Heart left ventricle (tissue), 16 donors: Measurements from ENCODE around the gene USHBP1. TPM values are rescaled to one million over a fixed set of nuclear protein-coding genes. Genes with fewer than 3 reads are reported as not detected.

ENCODE experiments used
- ATAC-seq, 4 donors: fragments of 200-7000 bp; cut with Tn5 transposase; one replicate each; pipeline ENCODE4 v1.9.1; 2020 to 2022; ENCODE audit warnings: moderate library complexity in 4 of 4, mild to moderate bottlenecking in 3 of 4, moderate number of reproducible peaks in 1 of 4
- DNase-seq, 5 donors: peaks; one replicate each; pipeline ENCODE4 v3.0.0-alpha.2; 2020
- H3K27ac ChIP-seq, 12 donors: fragments of 200-600 bp; sonication (generic) in 4 of 12; one replicate each; pipeline versions ENCODE4 v1.5.0 to v1.8.0; 2016 to 2022; ENCODE audit warnings: mild to moderate bottlenecking in 2 of 12
- H3K27me3 ChIP-seq, 9 donors: fragments of 200-600 bp; sonication (generic) in 2 of 9; one replicate each; pipeline versions ENCODE4 v1.5.1 to v1.8.0; 2016 to 2022; ENCODE audit warnings: mild to moderate bottlenecking in 3 of 9
- H3K36me3 ChIP-seq, 9 donors: fragments of 200-600 bp; sonication (generic) in 2 of 9; one replicate each; pipeline versions ENCODE4 v1.5.0 to v1.8.0; 2018 to 2022; ENCODE audit warnings: mild to moderate bottlenecking in 2 of 9
- H3K4me1 ChIP-seq, 12 donors: fragments of 200-600 bp; sonication (generic) in 4 of 12; one replicate each; pipeline versions ENCODE4 v1.5.0 to v1.8.0; 2016 to 2022; ENCODE audit warnings: mild to moderate bottlenecking in 3 of 12
- H3K4me3 ChIP-seq, 12 donors: fragments of 200-600 bp; sonication (generic) in 4 of 12; one replicate each; pipeline versions ENCODE4 v1.5.0 to v1.8.0; 2017 to 2022; ENCODE audit warnings: mild to moderate bottlenecking in 9 of 12, moderate library complexity in 4 of 12
- H3K9me3 ChIP-seq, 12 donors: fragments of 200-600 bp; sonication (generic) in 4 of 12; one replicate each; pipeline versions ENCODE4 v1.5.0 to v1.8.0; 2016 to 2022; ENCODE audit warnings: mild to moderate bottlenecking in 1 of 12
- POLR2A ChIP-seq, 2 donors: fragments of 450-650 bp; IDR thresholded peaks; one replicate each; pipeline ENCODE4 v1.6.1; 2017; ENCODE audit warnings: antibody characterized with exemption in 2 of 2, mild to moderate bottlenecking in 2 of 2, moderate library complexity in 2 of 2
- WGBS, 4 donors: extraction: QIAGEN DNeasy Blood & Tissue Kit in 2 of 4; methylation state at CpG; one replicate each; pipeline versions ENCODE4 v1.1.5 to v1.1.7; 2013 to 2018; 5-methylcytosine and 5-hydroxymethylcytosine counted together
- intact Hi-C, 10 donors: fragments of 100-400 bp; cut with DNase I; formaldehyde crosslinking; loops; one replicate each; pipeline versions ENCODE4 v1.11.1 to v1.14.2; 2022
- polyA plus RNA-seq, 2 donors: library from polyadenylated mRNA; stranded (reverse); fragments of 200-250 nt; gene quantifications; one replicate each; pipeline ENCODE4 v1.2.3, GENCODE V29; 2013
- total RNA-seq, 9 donors: library from RNA; depleted of rRNA in 2 of 9; stranded (reverse); fragments of >200 nt in 2 of 9; fragmentation: NEBNext Ultra II Directional in 3 of 9; extraction: Animal tissue kit (Norgen Biotek cat#: 25700) in 3 of 9; gene quantifications; one replicate each; pipeline versions ENCODE4 v1.1.0 to v1.2.4, GENCODE V29; 2016 to 2023
- TF ChIP-seq, protein P1 (sequence below), 12 donors: fragments of 200-600 bp; sonication (generic) in 4 of 12; IDR thresholded peaks; one replicate each; pipeline versions ENCODE4 v1.5.0 to v1.8.0; 2018 to 2022; ENCODE audit warnings: antibody characterized with exemption in 12 of 12, mild to moderate bottlenecking in 5 of 12
- donor health status: ischemic (EF 13 %, LVEDD 7.1; RV severe dilation, severe dysfunction).
- donor health status: healthy with polysubstance abuse.
- donor health status: DM: no; HTN: yes; CAD: no.
- donor health status: DM: no; HTN: no; CAD: no.
- donor health status: ischemic (EF 25% LVEDD 6.9; RV normal size, moderate dysfunction).
- donor health status: ischemic (EF 25% LVEDD 5.7; RV mildly dilated, moderate dysfunction).
- donor health status: healthy.
- donor health status: DM: yes; HTN: yes; CAD: no.
- donor health status: ischemic (EF 35%, LVEDD 5.7; RV mildly dilated, moderate dysfunction).
- donor health status: nonischemic (EF 11% LVEDD 7.7; RV severe dilation, severe dysfunction).
- donor health status: DM: yes; HTN: yes; CAD: no.
- donor health status: PGD.
- donor health status: ischemic (EF 29% LVEDD 5.4; RV normal size, mild dysfunction).
- donor health status: nonischemic (EF 23%, LVEDD 6.1; RV moderate dilation, normal function).

Gene USHBP1
- total and polyA plus RNA-seq, 11 donors, result 3.7 to 14.6 (median 7.7) TPM

- ATAC-seq (peak; percentile 96 to 98 (median 98)), DNase-seq (peak; percentile 98 to 99 (median 99))
- intact Hi-C loops, result loop anchor here in 3 of 10 donors (2.0 to 10.0 kb wide), 3 partner anchors 21 to 151 kb away; partner anchors contain the start of genes HAUS8 (in 2 of the 3) and MYO9B (in 2 of the 3)
- H3K27ac ChIP-seq, result peak within 1 kb of the TSS; percentile 77 to 93 (median 88)
- H3K4me3 ChIP-seq, result peak within 1 kb of the TSS; percentile 26 to 74 (median 67)
- peak in 1 of 2 donors; percentile 91 for TF ChIP-seq POLR2A (IDR thresholded peaks at IDR 0.05)
- TF ChIP-seq, protein P1, sequence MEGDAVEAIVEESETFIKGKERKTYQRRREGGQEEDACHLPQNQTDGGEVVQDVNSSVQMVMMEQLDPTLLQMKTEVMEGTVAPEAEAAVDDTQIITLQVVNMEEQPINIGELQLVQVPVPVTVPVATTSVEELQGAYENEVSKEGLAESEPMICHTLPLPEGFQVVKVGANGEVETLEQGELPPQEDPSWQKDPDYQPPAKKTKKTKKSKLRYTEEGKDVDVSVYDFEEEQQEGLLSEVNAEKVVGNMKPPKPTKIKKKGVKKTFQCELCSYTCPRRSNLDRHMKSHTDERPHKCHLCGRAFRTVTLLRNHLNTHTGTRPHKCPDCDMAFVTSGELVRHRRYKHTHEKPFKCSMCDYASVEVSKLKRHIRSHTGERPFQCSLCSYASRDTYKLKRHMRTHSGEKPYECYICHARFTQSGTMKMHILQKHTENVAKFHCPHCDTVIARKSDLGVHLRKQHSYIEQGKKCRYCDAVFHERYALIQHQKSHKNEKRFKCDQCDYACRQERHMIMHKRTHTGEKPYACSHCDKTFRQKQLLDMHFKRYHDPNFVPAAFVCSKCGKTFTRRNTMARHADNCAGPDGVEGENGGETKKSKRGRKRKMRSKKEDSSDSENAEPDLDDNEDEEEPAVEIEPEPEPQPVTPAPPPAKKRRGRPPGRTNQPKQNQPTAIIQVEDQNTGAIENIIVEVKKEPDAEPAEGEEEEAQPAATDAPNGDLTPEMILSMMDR (IDR thresholded peaks at IDR 0.05), result peak in 1 of 12 donors; percentile 8
- WGBS, 4 donors, result 0 to 1% (median 0%) methylated on average over 12 to 90 of the region's 90 CpGs
- H3K36me3 ChIP-seq, result peaks cover 0 to 26% (median 3%) of the 10 kb centered on the region in 9 donors
- H3K9me3 ChIP-seq, result no peaks in the 10 kb centered on the region
- peaks cover 0 to 16% (median 10%) of the 10 kb centered on the region in 12 donors for H3K4me1 ChIP-seq
- no peaks in the 10 kb centered on the region for H3K27me3 ChIP-seq
Measured at GRCh38 chr19:17226002-17226933, 38.3 kb downstream of the USHBP1 start, which contains the start of gene OCEL1. Gene OCEL1, plus strand, starts transcription at chr19:17226226. Its CDS starts 22 bp downstream, at chr19:17226248.

DNA sequence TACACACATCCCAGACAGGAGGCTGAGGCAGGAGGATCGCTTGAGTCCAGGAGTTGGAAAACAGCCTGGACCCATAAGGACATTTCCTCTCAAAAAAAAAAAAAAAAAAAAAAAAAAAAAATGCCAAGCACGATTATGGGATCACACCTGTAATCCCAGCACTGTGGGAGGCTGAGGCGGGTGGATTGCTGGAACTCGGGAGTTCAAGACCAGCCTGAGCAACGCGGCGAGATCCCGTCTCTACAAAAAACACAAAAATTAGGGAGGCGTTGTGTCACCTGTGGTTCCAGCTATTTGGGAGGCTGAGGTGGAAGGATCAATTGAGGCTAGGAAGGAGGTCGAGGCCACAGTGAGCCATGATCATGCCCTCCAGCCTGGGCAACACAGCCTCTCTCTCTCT is 39.5 kb downstream of the USHBP1 start:
- peaks cover 0 to 18% (median 10%) of the 10 kb centered on the region in 12 donors for H3K4me1 ChIP-seq
- no peaks in the 10 kb centered on the region for H3K27me3 ChIP-seq
- no peaks in the 10 kb centered on the region for H3K9me3 ChIP-seq
- DNase-seq (no peak), ATAC-seq (no peak)
- H3K27ac ChIP-seq, result no peak overlapping the region
- H3K4me3 ChIP-seq, result peak overlapping the region in 2 of 12 donors; percentile 71 to 74
- TF ChIP-seq, protein P1 (IDR thresholded peaks at IDR 0.05), result no peak
- TF ChIP-seq POLR2A (IDR thresholded peaks at IDR 0.05), result no peak
- 83 to 88% (median 87%) methylated on average over 10 of the region's 10 CpGs for WGBS, 4 donors
- peaks cover 0 to 14% (median 0%) of the 10 kb centered on the region in 9 donors for H3K36me3 ChIP-seq
- intact Hi-C loops, result loop anchor here in 2 of 10 donors (5.0 to 10.0 kb wide), 2 partner anchors 148 to 150 kb away; partner anchors contain the start of genes HAUS8 (in 2 of the 2) and MYO9B (in 2 of the 2)

GRCh38 chr19:17220207-17220758 is 44.3 kb downstream of the USHBP1 start:
- Histone ChIP-seq H3K36me3 (peaks cover 0 to 30% (median 20%) of the 10 kb centered on the region in 9 donors), H3K27ac (no peak overlapping the region), H3K27me3 (no peaks in the 10 kb centered on the region), H3K9me3 (no peaks in the 10 kb centered on the region), H3K4me3 (no peak overlapping the region), H3K4me1 (peaks cover 0 to 17% (median 6%) of the 10 kb centered on the region in 12 donors)
- ATAC-seq (peak in 2 of 4 donors; percentile 32), DNase-seq (peak in 1 of 5 donors; percentile 68)
- no peak for TF ChIP-seq POLR2A (IDR thresholded peaks at IDR 0.05)
- TF ChIP-seq, protein P1 (IDR thresholded peaks at IDR 0.05), result no peak
- 44 to 56% (median 51%) methylated on average over 9 to 14 of the region's 14 CpGs for WGBS, 4 donors
- intact Hi-C loops, result loop anchor here in 1 of 10 donors (10.0 kb wide), 1 partner anchor 145 kb away; the partner anchor contains the start of genes HAUS8 and MYO9B
